ENCODE measurements around the gene TTLL6. TPM values are rescaled to one million over a fixed set of nuclear protein-coding genes. Genes with fewer than 3 reads are reported as not detected.
"Not testable (repeated sequence)": the region's sequence is repeated elsewhere in the genome, so short reads cannot be mapped to it uniquely, and the experiment has no call there.

The TTLL6 gene
- total and polyA plus RNA-seq, 2 donors (not counting 3 experiments of a cell fraction or from before 2014, with no cell fraction given) = not detected

- dilution Hi-C loops (cut with MboI; ENCODE audit: extremely low pct_ligation_motif_present, low sequenced_read_pairs); BruUV-seq (replicated peaks); CTCF ChIA-PET; H2AFZ ChIP-seq (ENCODE audit: low read depth, low read length); H3K4me3 ChIP-seq (replicated peaks in 1 of 3; ENCODE audit: insufficient read depth in 1 of 3, low read depth in 1 of 3, low read length in 3 of 3); H4K20me1 ChIP-seq (replicated peaks; ENCODE audit: control insufficient read depth, extremely low read depth, insufficient read depth, low read length); H3K9ac ChIP-seq (replicated peaks; ENCODE audit: extremely low read depth, insufficient read depth, low read length); H3K4me2 ChIP-seq (ENCODE audit: insufficient read depth, low read length); H3K27ac ChIP-seq (ENCODE audit: insufficient read depth, low read depth, low read length); DNase-seq (ENCODE audit: low read depth, low spot score); H3K36me3 ChIP-seq (ENCODE audit: control insufficient read depth in 2 of 2, extremely low read depth in 1 of 2, insufficient read depth in 2 of 2, low read length in 2 of 2); H3K27me3 ChIP-seq (ENCODE audit: control insufficient read depth in 2 of 2, insufficient read depth in 2 of 2, low read length in 2 of 2); POLR2A ChIA-PET; H3K79me2 ChIP-seq (ENCODE audit: control insufficient read depth, insufficient read depth, low read length); intact Hi-C loops (cut with micrococcal nuclease); H3K9me1 ChIP-seq (replicated peaks; ENCODE audit: control insufficient read depth, extremely low read depth, insufficient read depth, low read length); H3K9me3 ChIP-seq (replicated peaks; ENCODE audit: control insufficient read depth, insufficient read depth, low read length): not testable (repeated sequence)
- H3K4me1 ChIP-seq (ENCODE audit: control insufficient read depth, extremely low read depth, insufficient read depth, low read length) = peaks cover 18% of the 10 kb centered on the region
- peak; percentile 53 for FAIRE-seq
Observed at GRCh38 chr17:48837458-48837857, 20.4 kb upstream of the TTLL6 start.

DNA sequence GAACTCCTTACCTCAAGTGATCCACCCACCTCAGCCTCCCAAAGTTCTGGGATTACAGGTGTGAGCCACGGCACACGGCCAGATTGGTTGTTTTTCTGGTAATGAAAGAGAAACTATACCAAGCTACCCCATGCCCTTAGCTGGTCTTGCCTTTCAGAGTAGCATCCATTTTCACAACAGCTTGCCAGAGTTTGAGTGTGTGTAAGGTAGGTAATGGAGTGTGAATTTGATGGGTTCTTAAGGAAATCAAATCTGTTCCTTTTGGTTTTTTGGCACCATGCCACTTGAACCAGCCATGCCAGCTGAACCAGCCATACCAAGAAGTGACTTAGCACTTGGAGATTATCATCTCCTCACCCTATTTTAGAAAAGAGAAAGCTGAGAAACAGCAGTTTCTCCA, 18.9 kb upstream of the TTLL6 start:
- TF ChIP-seq, protein P1, sequence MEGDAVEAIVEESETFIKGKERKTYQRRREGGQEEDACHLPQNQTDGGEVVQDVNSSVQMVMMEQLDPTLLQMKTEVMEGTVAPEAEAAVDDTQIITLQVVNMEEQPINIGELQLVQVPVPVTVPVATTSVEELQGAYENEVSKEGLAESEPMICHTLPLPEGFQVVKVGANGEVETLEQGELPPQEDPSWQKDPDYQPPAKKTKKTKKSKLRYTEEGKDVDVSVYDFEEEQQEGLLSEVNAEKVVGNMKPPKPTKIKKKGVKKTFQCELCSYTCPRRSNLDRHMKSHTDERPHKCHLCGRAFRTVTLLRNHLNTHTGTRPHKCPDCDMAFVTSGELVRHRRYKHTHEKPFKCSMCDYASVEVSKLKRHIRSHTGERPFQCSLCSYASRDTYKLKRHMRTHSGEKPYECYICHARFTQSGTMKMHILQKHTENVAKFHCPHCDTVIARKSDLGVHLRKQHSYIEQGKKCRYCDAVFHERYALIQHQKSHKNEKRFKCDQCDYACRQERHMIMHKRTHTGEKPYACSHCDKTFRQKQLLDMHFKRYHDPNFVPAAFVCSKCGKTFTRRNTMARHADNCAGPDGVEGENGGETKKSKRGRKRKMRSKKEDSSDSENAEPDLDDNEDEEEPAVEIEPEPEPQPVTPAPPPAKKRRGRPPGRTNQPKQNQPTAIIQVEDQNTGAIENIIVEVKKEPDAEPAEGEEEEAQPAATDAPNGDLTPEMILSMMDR (IDR thresholded peaks at IDR 0.05; ENCODE audit: extremely low read depth in 1 of 2, insufficient read depth in 1 of 2, low read depth in 1 of 2, low read length in 2 of 2) = no peak
- TF ChIP-seq POLR2AphosphoS5 (IDR thresholded peaks at IDR 0.05; ENCODE audit: insufficient read depth, low read depth, low read length) = no peak
- no peak for TF ChIP-seq FOS (IDR thresholded peaks at IDR 0.05; ENCODE audit: borderline replicate concordance, insufficient read depth, low read length)
- TF ChIP-seq, protein P2, sequence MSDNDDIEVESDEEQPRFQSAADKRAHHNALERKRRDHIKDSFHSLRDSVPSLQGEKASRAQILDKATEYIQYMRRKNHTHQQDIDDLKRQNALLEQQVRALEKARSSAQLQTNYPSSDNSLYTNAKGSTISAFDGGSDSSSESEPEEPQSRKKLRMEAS (IDR thresholded peaks at IDR 0.05; ENCODE audit: insufficient read depth, insufficient read length) = no peak
- TF ChIP-seq EZH2 (IDR thresholded peaks at IDR 0.05; ENCODE audit: borderline replicate concordance, low read depth, low read length, severe bottlenecking) = no peak
- no peak for TF ChIP-seq POLR2A (IDR thresholded peaks at IDR 0.05; ENCODE audit: low read depth, low read length)
- TF ChIP-seq MYC (IDR thresholded peaks at IDR 0.05; ENCODE audit: low read depth, low read length) = no peak
- TF ChIP-seq GATA2 (IDR thresholded peaks at IDR 0.05; ENCODE audit: insufficient read depth, insufficient read length, low read depth, low read length) = no peak
- Histone ChIP-seq H3K9me1 (replicated peaks; ENCODE audit: control insufficient read depth, extremely low read depth, insufficient read depth, low read length) (no peaks in the 10 kb centered on the region), H3K9me3 (replicated peaks; ENCODE audit: control insufficient read depth, insufficient read depth, low read length) (no peaks in the 10 kb centered on the region), H4K20me1 (replicated peaks; ENCODE audit: control insufficient read depth, extremely low read depth, insufficient read depth, low read length) (no peaks in the 10 kb centered on the region), H2AFZ (ENCODE audit: low read depth, low read length) (no peak overlapping the region), H3K27me3 (ENCODE audit: control insufficient read depth in 2 of 2, insufficient read depth in 2 of 2, low read length in 2 of 2) (no peaks in the 10 kb centered on the region), H3K4me1 (ENCODE audit: control insufficient read depth, extremely low read depth, insufficient read depth, low read length) (peaks cover 11% of the 10 kb centered on the region), H3K4me2 (ENCODE audit: insufficient read depth, low read length) (no peak overlapping the region), H3K9ac (replicated peaks; ENCODE audit: extremely low read depth, insufficient read depth, low read length) (no peak overlapping the region), H3K4me3 (replicated peaks in 1 of 3; ENCODE audit: insufficient read depth in 1 of 3, low read depth in 1 of 3, low read length in 3 of 3) (no peak overlapping the region), H3K79me2 (ENCODE audit: control insufficient read depth, insufficient read depth, low read length) (peaks cover 10% of the 10 kb centered on the region), H3K27ac (ENCODE audit: insufficient read depth, low read depth, low read length) (no peak overlapping the region), H3K36me3 (ENCODE audit: control insufficient read depth in 2 of 2, extremely low read depth in 1 of 2, insufficient read depth in 2 of 2, low read length in 2 of 2) (no peaks in the 10 kb centered on the region)
- no peak for DNase-seq (ENCODE audit: low read depth, low spot score)
- no TSS peak for BruUV-seq (replicated peaks)
- intact Hi-C loops (cut with micrococcal nuclease) (no loop called here), dilution Hi-C loops (cut with MboI; ENCODE audit: extremely low pct_ligation_motif_present, low sequenced_read_pairs) (no loop called here)
- POLR2A ChIA-PET = no interaction called here
- FAIRE-seq = no peak
- CTCF ChIA-PET = interaction anchor here (1.0 to 4.3 kb wide), 5 partner anchors 15 to 49 kb away, joined by 3 to 18 read pairs (median 4); no protein-coding TSS in a partner anchor
